MCF 10A (cell line): ENCODE measurements around the gene CLEC14A. TPM values are rescaled to one million over a fixed set of nuclear protein-coding genes. Genes with fewer than 3 reads are reported as not detected.

Experiments
- BruUV-seq: library from RNA; stranded (reverse); fragments of 400-500 nt; replicated peaks from 2 replicates; lab custom pipeline; 2021; lab: Mats Ljungman, UMichigan
- CTCF ChIA-PET: fragments of 300-600 bp; sonication (Branson Sonifier 250); formaldehyde crosslinking; extraction: SDS; loops from one replicate; lab custom pipeline; 2021; ENCODE audit warnings: antibody characterized with exemption, inconsistent platforms; lab: Yijun Ruan, JAX
- POLR2A ChIA-PET: fragments of 300-600, 350-650 bp; sonication (Branson Sonifier 250); formaldehyde crosslinking; extraction: SDS; loops from one replicate; lab custom pipeline; 2020; ENCODE audit warnings: antibody characterized with exemption, inconsistent platforms; lab: Yijun Ruan, JAX
- DNase-seq: peaks from one replicate; pipeline ENCODE4 v3.0.0-alpha.2; 2018; ENCODE audit not compliant: unreplicated experiment
- H3K27ac Mint-ChIP-seq: one replicate; pipeline ENCODE4 v1.8.0; 2022; ENCODE audit warnings: mild to moderate bottlenecking, low read depth, mixed read lengths; ENCODE audit not compliant: unreplicated experiment
- H3K27me3 Mint-ChIP-seq: one replicate; pipeline ENCODE4 v1.8.0; 2022; ENCODE audit warnings: mixed read lengths; ENCODE audit not compliant: insufficient read depth, unreplicated experiment
- H3K36me3 Mint-ChIP-seq: one replicate; pipeline ENCODE4 v1.8.0; 2022; ENCODE audit warnings: mild to moderate bottlenecking, moderate library complexity, mixed read lengths; ENCODE audit not compliant: insufficient read depth, unreplicated experiment
- H3K4me1 Mint-ChIP-seq: one replicate; pipeline ENCODE4 v1.8.0; 2022; ENCODE audit warnings: mixed read lengths; ENCODE audit not compliant: insufficient read depth, unreplicated experiment
- H3K4me3 Mint-ChIP-seq: one replicate; pipeline ENCODE4 v1.8.0; 2022; ENCODE audit warnings: mild to moderate bottlenecking, moderate library complexity, mixed read lengths; ENCODE audit not compliant: unreplicated experiment
- H3K9me3 Mint-ChIP-seq: one replicate; pipeline ENCODE4 v1.8.0; 2022; ENCODE audit warnings: mixed read lengths; ENCODE audit not compliant: unreplicated experiment
- intact Hi-C: fragments of 100-400 bp; cut with micrococcal nuclease; formaldehyde crosslinking; loops from 2 replicates; pipeline ENCODE4 v1.14.1; 2022
- total RNA-seq: library from RNA; stranded (reverse); gene quantifications from 2 replicates; pipeline ENCODE4 v1.2.3, GENCODE V29; 2022
- TF ChIP-seq, protein P1 (sequence below): fragments of 200-600 bp; IDR thresholded peaks from one replicate; pipeline ENCODE4 v1.8.0; 2022; ENCODE audit warnings: antibody characterized with exemption, mild to moderate bottlenecking; ENCODE audit not compliant: unreplicated experiment

The CLEC14A gene
- total RNA-seq, 1 experiment from 2014 or later = not detected

DNA sequence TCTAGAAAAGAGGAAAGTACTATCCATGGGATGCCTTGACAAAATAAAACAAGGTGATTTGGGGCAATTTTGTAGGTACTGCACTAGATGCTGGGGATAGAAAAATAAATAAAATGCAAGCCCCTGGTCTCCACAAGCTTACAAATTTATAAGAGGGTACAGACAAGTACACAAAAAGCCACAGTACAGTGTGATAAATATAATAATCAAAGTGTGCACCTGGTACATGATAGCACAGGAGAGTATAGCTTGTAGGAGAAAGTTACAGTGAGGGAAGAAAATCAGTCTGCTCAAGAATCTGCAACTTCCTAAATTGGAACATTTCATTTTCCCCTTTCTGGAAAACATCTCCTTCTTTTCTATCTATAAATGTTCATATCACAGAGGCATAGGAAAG is 51.2 kb downstream of the CLEC14A start:
- Mint-ChIP-seq H3K36me3 (peaks cover 5% of the 10 kb centered on the region), H3K4me3 (no peak overlapping the region), H3K27me3 (no peaks in the 10 kb centered on the region), H3K4me1 (peaks cover 23% of the 10 kb centered on the region), H3K27ac (no peak overlapping the region), H3K9me3 (peaks cover 11% of the 10 kb centered on the region)
- no TSS peak for BruUV-seq
- no peak for DNase-seq
- ChIA-PET CTCF (interaction anchor here (0.9 to 2.2 kb wide), 4 partner anchors 8 to 495 kb away, joined by 3 to 6 read pairs (median 3); no protein-coding TSS in a partner anchor), POLR2A (interaction anchor here (2.0 kb wide), 1 partner anchor 12 kb away, joined by 6 read pairs; no protein-coding TSS in a partner anchor)
- intact Hi-C loops = loop anchor here (5.0 kb wide), 1 partner anchor 43 kb away; no protein-coding TSS in a partner anchor
- TF ChIP-seq, protein P1, sequence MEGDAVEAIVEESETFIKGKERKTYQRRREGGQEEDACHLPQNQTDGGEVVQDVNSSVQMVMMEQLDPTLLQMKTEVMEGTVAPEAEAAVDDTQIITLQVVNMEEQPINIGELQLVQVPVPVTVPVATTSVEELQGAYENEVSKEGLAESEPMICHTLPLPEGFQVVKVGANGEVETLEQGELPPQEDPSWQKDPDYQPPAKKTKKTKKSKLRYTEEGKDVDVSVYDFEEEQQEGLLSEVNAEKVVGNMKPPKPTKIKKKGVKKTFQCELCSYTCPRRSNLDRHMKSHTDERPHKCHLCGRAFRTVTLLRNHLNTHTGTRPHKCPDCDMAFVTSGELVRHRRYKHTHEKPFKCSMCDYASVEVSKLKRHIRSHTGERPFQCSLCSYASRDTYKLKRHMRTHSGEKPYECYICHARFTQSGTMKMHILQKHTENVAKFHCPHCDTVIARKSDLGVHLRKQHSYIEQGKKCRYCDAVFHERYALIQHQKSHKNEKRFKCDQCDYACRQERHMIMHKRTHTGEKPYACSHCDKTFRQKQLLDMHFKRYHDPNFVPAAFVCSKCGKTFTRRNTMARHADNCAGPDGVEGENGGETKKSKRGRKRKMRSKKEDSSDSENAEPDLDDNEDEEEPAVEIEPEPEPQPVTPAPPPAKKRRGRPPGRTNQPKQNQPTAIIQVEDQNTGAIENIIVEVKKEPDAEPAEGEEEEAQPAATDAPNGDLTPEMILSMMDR = no peak

Other genes with a start within 250 kb of the CLEC14A start
- gene SSTR1, start 48.2 kb downstream of the CLEC14A start, total RNA-seq = 0.29 and 0.33 TPM in 2 replicates